Keratinocyte (primary cell): Measurements from ENCODE around the gene THOC6. TPM values are rescaled to one million over a fixed set of nuclear protein-coding genes. Genes with fewer than 3 reads are reported as not detected.

ENCODE experiments used
- DNase-seq: peaks from one replicate; pipeline ENCODE4 v3.0.0-alpha.2; 2011; ENCODE audit warnings: low read depth, missing footprints, low spot score
- FAIRE-seq: peaks from 2 replicates; lab custom pipeline; 2011; peaks lifted over from hg19 to GRCh38; lab: Jason Lieb, UNC
- H2AFZ ChIP-seq: 2 replicates; pipeline ENCODE4 v1.6.0; 2012; ENCODE audit warnings: low read length, control low read depth, inconsistent platforms; ENCODE audit not compliant: control insufficient read depth
- H3K27ac ChIP-seq: 2 replicates; pipeline ENCODE4 v1.5.1; 2011; ENCODE audit warnings: low read length; ENCODE audit not compliant: control insufficient read depth, insufficient read depth
- H3K27me3 ChIP-seq: 3 replicates; pipeline ENCODE4 v1.6.0; 2011; ENCODE audit warnings: low read length; ENCODE audit not compliant: control insufficient read depth, insufficient read depth; ENCODE audit errors: extremely low read depth
- H3K36me3 ChIP-seq, 2 experiments: 2 replicates in 1 of 2; 3 replicates in 1 of 2; pipeline ENCODE4 v1.5.1; 2011; ENCODE audit warnings: low read length in 2 of 2, mild to moderate bottlenecking in 1 of 2; ENCODE audit not compliant: control insufficient read depth in 2 of 2, insufficient read depth in 2 of 2; ENCODE audit errors: extremely low read depth in 1 of 2
- H3K4me1 ChIP-seq: 3 replicates; pipeline ENCODE4 v1.5.1; 2011; ENCODE audit warnings: low read length; ENCODE audit not compliant: control insufficient read depth, insufficient read depth; ENCODE audit errors: extremely low read depth
- H3K4me2 ChIP-seq: 3 replicates; pipeline ENCODE4 v1.6.0; 2011; ENCODE audit warnings: low read depth, low read length; ENCODE audit not compliant: control insufficient read depth, insufficient read depth; ENCODE audit errors: extremely low read depth
- H3K4me3 ChIP-seq, 3 experiments: fragments of 200-600 bp in 1 of 3; sonication (generic) in 1 of 3; 2 replicates in 2 of 3; 3 replicates in 1 of 3; pipeline ENCODE4 v1.5.1; 2011 to 2016; ENCODE audit warnings: low read length in 3 of 3, mild to moderate bottlenecking in 3 of 3, control low read depth in 2 of 3, inconsistent platforms in 1 of 3, low read depth in 1 of 3, mixed read lengths in 1 of 3, mixed run types in 1 of 3, moderate library complexity in 1 of 3; ENCODE audit not compliant: control insufficient read depth in 2 of 3, insufficient read depth in 2 of 3; ENCODE audit errors: extremely low read depth in 1 of 3
- H3K79me2 ChIP-seq: 2 replicates; pipeline ENCODE4 v1.6.0; 2012; ENCODE audit warnings: low read length; ENCODE audit not compliant: control insufficient read depth, insufficient read depth
- H3K9ac ChIP-seq: 3 replicates; pipeline ENCODE4 v1.6.0; 2011; ENCODE audit warnings: low read length; ENCODE audit not compliant: control insufficient read depth, insufficient read depth; ENCODE audit errors: extremely low read depth
- H3K9me1 ChIP-seq: 3 replicates; pipeline ENCODE4 v1.6.0; 2011; ENCODE audit warnings: low read length; ENCODE audit not compliant: control insufficient read depth, insufficient read depth; ENCODE audit errors: extremely low read depth
- H3K9me3 ChIP-seq: 2 replicates; pipeline ENCODE4 v1.5.1; 2012; ENCODE audit warnings: low read depth, low read length; ENCODE audit not compliant: control insufficient read depth
- H4K20me1 ChIP-seq: 3 replicates; pipeline ENCODE4 v1.6.0; 2011; ENCODE audit warnings: low read length; ENCODE audit not compliant: control insufficient read depth, insufficient read depth; ENCODE audit errors: extremely low read depth
- CTCF ChIP-seq, 3 experiments: IDR thresholded peaks in 1 of 3; conservative IDR thresholded peaks in 1 of 3; optimal IDR thresholded peaks in 1 of 3; 2 replicates in 2 of 3; 3 replicates in 1 of 3; pipeline versions ENCODE3 to v1.5.1; 2011; ENCODE audit warnings: low read length in 3 of 3, mild to moderate bottlenecking in 3 of 3, moderate library complexity in 2 of 3, control low read depth in 1 of 3, inconsistent platforms in 1 of 3; ENCODE audit not compliant: insufficient read depth in 2 of 3; ENCODE audit errors: extremely low read depth in 1 of 3
- EZH2 ChIP-seq: IDR thresholded peaks from one replicate; pipeline ENCODE4 v1.6.1; 2012; ENCODE audit warnings: inconsistent platforms, mild to moderate bottlenecking, low read length, moderate library complexity
- dilution Hi-C: fragments of 300-500 bp; cut with MboI; formaldehyde crosslinking; loops from one replicate; pipeline ENCODE4 v1.7.0; 2020; ENCODE audit warnings: low sequenced_read_pairs; ENCODE audit not compliant: extremely low pct_ligation_motif_present
- polyA plus RNA-seq, 5 experiments: library from polyadenylated mRNA; depleted of rRNA in 3 of 5; stranded (reverse) in 3 of 5; stranded (forward) in 1 of 5; unstranded in 1 of 5; fragments of >200 nt; gene quantifications; 1 replicate in 1 of 5; 2 replicates in 3 of 5; 3 replicates in 1 of 5; pipeline versions ENCODE4 v1.2.1 to v1.2.3, GENCODE V29; 2011 to 2012; ENCODE audit warnings: missing spikeins in 2 of 5, low read depth in 1 of 5, low replicate concordance in 1 of 5

The THOC6 gene
- polyA plus RNA-seq, 1 donor (not counting 4 experiments of a cell fraction or from before 2014, with no cell fraction given) = 10.3 TPM

GRCh38 chr16:3019594-3020246 is 4.1 kb upstream of the THOC6 start:
- H2AFZ ChIP-seq = peak overlapping the region; percentile 83
- peak overlapping the region; percentile 62 for H3K4me2 ChIP-seq
- H3K79me2 ChIP-seq = no peaks in the 10 kb centered on the region
- peak overlapping the region; percentile 97 for H3K9ac ChIP-seq
- peaks cover 23% of the 10 kb centered on the region for H3K4me1 ChIP-seq
- H3K27me3 ChIP-seq = no peaks in the 10 kb centered on the region
- no peak for FAIRE-seq
- no peak for DNase-seq
- no peaks in the 10 kb centered on the region for H4K20me1 ChIP-seq
- H3K27ac ChIP-seq = peak overlapping the region; percentile 10
- TF ChIP-seq CTCF (optimal IDR thresholded peaks at IDR 0.05 in 1 of 3, IDR thresholded peaks at IDR 0.05 in 1 of 3, conservative IDR thresholded peaks at IDR 0.05 in 1 of 3; ENCODE audit: extremely low read depth in 1 of 3, insufficient read depth in 2 of 3, low read length in 3 of 3) = no peak
- no peak for TF ChIP-seq EZH2
- dilution Hi-C loops = no loop called here
- H3K9me3 ChIP-seq = no peaks in the 10 kb centered on the region
- peaks cover 4 to 14% of the 10 kb centered on the region in 2 experiments for H3K36me3 ChIP-seq
- no peaks in the 10 kb centered on the region for H3K9me1 ChIP-seq
- peak overlapping the region; percentile 36 to 80 (median 57) for H3K4me3 ChIP-seq

GRCh38 chr16:3020247-3020603 is 3.6 kb upstream of the THOC6 start, which contains the start of gene TNFRSF12A:
Gene TNFRSF12A (plus strand): TSS chr16:3020368. CDS start chr16:3020398, 30 bp downstream.
- Histone ChIP-seq H3K4me3 (peak within 1 kb of the TSS; percentile 80 to 85 (median 84)), H3K9me1 (no peaks in the 10 kb centered on the region), H4K20me1 (no peaks in the 10 kb centered on the region), H3K9me3 (no peaks in the 10 kb centered on the region), H3K36me3 (peaks cover 4 to 15% of the 10 kb centered on the region in 2 experiments), H2AFZ (peak within 1 kb of the TSS; percentile 83), H3K9ac (peak within 1 kb of the TSS; percentile 97), H3K27me3 (no peaks in the 10 kb centered on the region), H3K4me2 (peak within 1 kb of the TSS; percentile 81), H3K4me1 (peaks cover 23% of the 10 kb centered on the region), H3K79me2 (no peaks in the 10 kb centered on the region), H3K27ac (peak within 1 kb of the TSS; percentile 97)
- TF ChIP-seq EZH2 = no peak
- no peak for TF ChIP-seq CTCF (optimal IDR thresholded peaks at IDR 0.05 in 1 of 3, IDR thresholded peaks at IDR 0.05 in 1 of 3, conservative IDR thresholded peaks at IDR 0.05 in 1 of 3; ENCODE audit: extremely low read depth in 1 of 3, insufficient read depth in 2 of 3, low read length in 3 of 3)
- DNase-seq = no peak
- FAIRE-seq = no peak
- dilution Hi-C loops = no loop called here
